ENCODE results near the gene ZNF418. TPM values are rescaled to one million over a fixed set of nuclear protein-coding genes. Genes with fewer than 3 reads are reported as not detected.

Gene ZNF418
- 4.9 and 5.1 TPM in 2 replicates for total RNA-seq

DNA sequence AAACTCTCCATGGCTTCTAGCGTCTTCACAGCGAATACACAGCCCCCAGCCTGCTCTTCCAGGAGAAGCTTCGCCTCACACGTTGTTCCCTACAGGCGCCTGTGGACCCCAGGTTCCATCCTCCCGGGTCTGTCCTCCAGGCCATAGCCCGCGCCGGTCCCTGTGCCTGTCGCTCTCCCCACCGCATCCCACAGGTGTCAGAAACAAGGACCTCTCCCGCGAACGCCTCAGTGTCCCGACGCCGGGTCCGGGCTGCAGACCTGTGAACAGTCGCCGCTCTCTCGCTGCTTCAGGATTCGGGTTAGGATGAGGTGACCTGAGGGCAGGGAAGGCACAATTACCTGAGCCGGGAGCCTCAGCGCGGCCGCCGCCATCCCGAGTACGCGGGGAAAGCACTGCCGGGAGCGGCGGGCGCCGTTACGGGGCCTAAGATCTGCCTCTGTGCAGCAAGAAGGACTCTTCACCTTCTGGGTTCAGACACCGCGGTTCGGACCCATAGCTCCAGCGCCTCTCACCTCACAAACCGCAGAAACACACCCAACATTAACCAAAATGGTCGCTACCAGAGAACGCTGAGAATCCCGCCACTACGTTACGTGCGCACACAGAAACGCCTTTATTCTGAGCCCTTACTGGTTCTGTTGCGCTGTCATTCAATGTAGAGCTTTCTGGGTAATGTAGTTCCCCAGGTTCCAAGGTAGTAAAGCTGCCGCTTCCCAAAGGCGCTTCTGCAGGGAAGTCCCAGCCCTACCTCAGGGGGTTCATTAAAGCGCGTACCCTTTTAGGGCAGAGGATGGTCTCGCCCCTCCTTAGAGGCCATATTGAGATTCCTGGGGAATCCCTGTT, at the start of gene ZNF418:
Gene ZNF418 (minus strand): TSS at position 583 of the 846 bp plus-strand sequence. CDS start 1,580 bp downstream, outside the sequence.

DNA sequence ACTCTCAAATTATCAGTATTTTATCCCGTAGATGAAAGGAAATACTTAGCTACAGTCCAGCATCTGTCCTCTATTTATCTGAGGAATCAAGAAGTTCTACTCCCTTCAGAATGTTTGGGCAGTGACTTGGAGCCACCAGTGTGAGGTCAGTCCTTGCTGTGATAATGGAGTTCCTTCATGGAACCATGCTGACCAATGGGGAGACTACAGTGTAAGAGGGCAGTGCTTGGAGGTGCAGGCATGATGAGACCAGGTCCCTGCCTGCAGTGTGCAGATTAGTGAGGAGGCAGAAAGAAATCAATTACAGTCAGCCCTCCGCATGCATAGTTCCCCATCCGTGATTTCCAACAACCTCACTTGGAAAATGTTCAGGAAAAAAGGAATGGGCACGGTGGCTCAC, 39.2 kb upstream of the ZNF418 start, which contains the start of gene C19orf18:
Gene C19orf18 (minus strand): TSS at position 101 of the 400 bp plus-strand sequence. CDS start 102 bp downstream, outside the sequence.

DNA sequence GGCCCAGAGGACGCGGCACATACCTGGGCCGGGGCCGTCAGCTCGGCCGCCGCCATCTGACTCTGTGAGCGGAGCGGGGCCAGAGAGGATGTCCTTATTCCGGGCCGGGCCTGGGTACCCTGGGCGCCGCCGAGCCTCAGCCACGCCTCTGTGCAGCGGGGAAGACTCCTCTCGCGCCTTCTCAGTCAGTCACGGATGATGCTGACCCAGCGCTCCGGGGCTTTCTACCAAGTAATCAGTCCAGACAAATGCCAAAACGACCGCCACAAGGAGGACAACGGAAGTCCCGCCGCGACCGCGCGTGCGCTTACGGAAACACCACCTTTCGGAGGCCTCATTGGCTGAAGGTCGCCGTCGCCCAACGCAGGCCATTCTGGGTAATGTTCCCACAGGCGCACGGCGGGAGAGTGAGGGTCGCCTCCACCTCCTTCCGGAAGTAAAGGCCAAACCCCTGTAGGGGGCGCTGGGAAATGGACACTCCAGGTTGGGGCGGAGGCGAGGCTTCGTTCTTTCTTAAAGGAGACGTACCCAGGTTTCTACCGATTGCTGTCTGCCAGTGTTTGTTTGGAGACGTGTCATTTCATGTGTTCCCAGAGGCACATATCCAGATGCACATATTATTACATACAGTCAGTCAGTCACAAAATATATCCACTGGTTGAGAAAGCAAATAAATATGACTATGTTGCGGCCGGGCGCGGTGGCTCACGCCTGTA, 12.4 kb upstream of the ZNF418 start, which contains the start of gene ZNF256:
Gene ZNF256 (minus strand): TSS at position 288 of the 716 bp plus-strand sequence. CDS start 232 bp downstream, at position 56.

DNA sequence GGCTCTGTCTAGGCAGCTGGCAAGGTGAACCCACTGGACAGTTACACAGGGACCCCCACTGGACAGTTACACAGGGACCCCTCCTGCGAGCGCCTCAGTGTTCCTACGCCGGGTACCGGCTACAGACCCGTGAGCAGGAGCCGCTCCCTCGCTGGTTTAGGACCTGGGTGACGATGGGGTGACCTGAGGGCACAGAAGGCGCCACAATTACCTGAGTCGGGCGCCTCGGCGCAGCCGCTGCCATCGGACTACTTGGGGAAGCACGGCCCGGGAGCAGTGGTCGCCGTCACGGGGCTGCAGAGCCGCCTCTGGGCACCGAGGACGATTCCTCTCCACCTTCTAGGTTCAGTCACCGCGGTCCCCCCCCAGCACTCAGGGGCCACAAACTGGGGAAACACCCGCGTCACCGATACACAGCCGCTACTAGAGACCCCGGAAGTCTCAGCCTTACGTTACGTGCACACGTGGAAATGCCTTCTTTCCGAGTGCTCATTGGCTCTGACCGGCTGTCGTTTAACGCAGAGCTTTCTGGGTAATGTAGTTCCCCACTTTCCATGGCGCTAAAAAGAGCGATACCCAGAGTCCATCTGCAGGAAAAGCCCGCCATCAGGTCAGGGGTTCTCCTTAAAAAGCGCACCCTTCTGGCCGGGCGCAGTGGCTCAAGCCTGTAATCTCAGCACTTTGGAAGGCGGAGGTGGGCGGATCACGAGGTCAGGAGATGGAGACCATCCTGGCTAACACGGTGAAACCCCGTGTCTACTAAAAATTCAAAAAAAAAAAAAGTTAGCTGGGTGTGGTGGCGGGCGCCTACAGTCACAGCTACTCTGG, 18.8 kb downstream of the ZNF418 start, which contains the start of gene ZNF417:
Gene ZNF417 (minus strand): TSS at position 425 of the 828 bp plus-strand sequence. CDS start 181 bp downstream, at position 244.

DNA sequence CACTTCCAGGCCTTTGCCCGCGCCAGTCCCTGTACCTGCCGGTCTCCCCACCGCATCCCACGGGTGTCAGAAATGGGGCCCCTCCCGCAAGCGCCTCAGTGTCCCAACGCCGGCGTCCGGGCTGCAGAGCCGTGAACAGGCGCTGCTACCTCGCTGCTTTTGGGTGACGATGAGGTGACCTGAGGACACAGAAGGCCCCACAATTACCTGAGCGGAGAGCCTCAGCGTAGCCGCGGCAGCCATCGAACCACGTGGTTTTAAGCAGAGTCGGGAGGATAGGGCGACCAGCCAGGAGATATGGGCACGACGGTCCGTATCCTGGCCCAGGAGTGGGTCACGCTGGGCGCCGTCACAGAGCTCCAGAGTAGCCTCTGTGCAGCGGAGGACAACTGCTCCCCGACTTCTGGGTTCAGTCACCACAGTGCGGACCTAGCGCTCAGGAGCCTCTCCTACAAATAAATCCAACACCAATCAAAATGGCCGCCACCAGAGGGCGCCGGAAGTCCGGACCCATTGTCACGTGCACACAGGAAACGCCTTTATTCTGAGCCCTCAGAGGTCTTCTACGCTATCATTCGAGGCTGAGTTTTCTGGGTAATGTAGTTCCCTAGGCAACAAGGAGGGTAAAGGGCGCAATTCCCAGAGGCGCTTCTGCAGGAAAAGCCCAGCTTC, 46.5 kb downstream of the ZNF418 start, which contains the start of gene ZNF814:
Gene ZNF814 (minus strand): TSS at position 478 of the 672 bp plus-strand sequence. CDS start 235 bp downstream, at position 243.

Other genes with a start within 250 kb of the ZNF418 start
- 0.64 and 1.4 TPM in 2 replicates for gene ZNF154, start 226.2 kb downstream of the ZNF418 start, total RNA-seq
- 4.1 and 4.3 TPM in 2 replicates for gene ZNF671, start 207.8 kb downstream of the ZNF418 start, total RNA-seq
- 8.7 TPM in 2 replicates for gene ZNF776, start 188.6 kb downstream of the ZNF418 start, total RNA-seq
- 12.6 and 15.7 TPM in 2 replicates for gene ZNF586, start 165.7 kb downstream of the ZNF418 start, total RNA-seq
- 4.3 and 6.7 TPM in 2 replicates for gene ZNF552, start 120.5 kb downstream of the ZNF418 start, total RNA-seq
- 23.4 and 26.0 TPM in 2 replicates for gene ZNF587B, start 105.1 kb downstream of the ZNF418 start, total RNA-seq
- gene ZNF587, start 85.5 kb downstream of the ZNF418 start, total RNA-seq, result 12.1 and 14.7 TPM in 2 replicates
- 4.3 and 4.9 TPM in 2 replicates for gene ZNF814, start 46.4 kb downstream of the ZNF418 start, total RNA-seq
- gene ZNF417, start 18.8 kb downstream of the ZNF418 start, total RNA-seq, result 8.3 and 9.9 TPM in 2 replicates
- 2.7 and 4.9 TPM in 2 replicates for gene ZNF256, start 12.3 kb upstream of the ZNF418 start, total RNA-seq
- not detected in 2 replicates for gene C19orf18, start 39.1 kb upstream of the ZNF418 start, total RNA-seq
- 13.9 and 14.7 TPM in 2 replicates for gene ZNF606, start 67.4 kb upstream of the ZNF418 start, total RNA-seq
- gene ZSCAN1, start 98.6 kb upstream of the ZNF418 start, total RNA-seq, result under 0.01 TPM in 1 of 2 replicates, not detected in the other
- 1.5 and 1.7 TPM in 2 replicates for gene ZNF135, start 123.9 kb upstream of the ZNF418 start, total RNA-seq
- gene ZSCAN18, start 162.8 kb upstream of the ZNF418 start, total RNA-seq, result 44.1 and 55.2 TPM in 2 replicates
- 10.1 and 13.6 TPM in 2 replicates for gene ZNF329, start 215.4 kb upstream of the ZNF418 start, total RNA-seq
- gene ZNF274, start 247.7 kb upstream of the ZNF418 start, total RNA-seq, result 25.8 and 30.3 TPM in 2 replicates